ENCODE measurements around the gene FERMT1.

Gene FERMT1

GRCh38 chr20:6160736-6161135 lies 37.9 kb upstream of the FERMT1 start:
- CTCF ChIA-PET, result no interaction called here
- DNase-seq (ENCODE audit: low read depth, low spot score), result no peak
- H3K4me3 ChIP-seq (ENCODE audit: low read depth, low read length), result no peak overlapping the region
- POLR2A ChIA-PET, result no interaction called here
- no peak for TF ChIP-seq CTCF (IDR thresholded peaks at IDR 0.05; ENCODE audit: insufficient read depth, low read length, missing control alignments)

GRCh38 chr20:6157345-6157744 lies 34.5 kb upstream of the FERMT1 start:
- H3K4me3 ChIP-seq (ENCODE audit: low read depth, low read length), result no peak overlapping the region
- ChIA-PET POLR2A (no interaction called here), CTCF (no interaction called here)
- no peak for DNase-seq (ENCODE audit: low read depth, low spot score)
- TF ChIP-seq CTCF (IDR thresholded peaks at IDR 0.05; ENCODE audit: insufficient read depth, low read length, missing control alignments), result no peak

GRCh38 chr20:6152777-6153176 lies 29.9 kb upstream of the FERMT1 start:
- no peak for DNase-seq (ENCODE audit: low read depth, low spot score)
- CTCF ChIA-PET, result no interaction called here
- no peak for TF ChIP-seq CTCF (IDR thresholded peaks at IDR 0.05; ENCODE audit: insufficient read depth, low read length, missing control alignments)
- POLR2A ChIA-PET, result no interaction called here
- no peak overlapping the region for H3K4me3 ChIP-seq (ENCODE audit: low read depth, low read length)

GRCh38 chr20:6148073-6148472 lies 25.2 kb upstream of the FERMT1 start:
- no peak overlapping the region for H3K4me3 ChIP-seq (ENCODE audit: low read depth, low read length)
- TF ChIP-seq CTCF (IDR thresholded peaks at IDR 0.05; ENCODE audit: insufficient read depth, low read length, missing control alignments), result no peak
- no peak for DNase-seq (ENCODE audit: low read depth, low spot score)
- ChIA-PET CTCF (no interaction called here), POLR2A (no interaction called here)

- DNase-seq (ENCODE audit: low read depth, low spot score), result peak; percentile 23
- H3K4me3 ChIP-seq (ENCODE audit: low read depth, low read length), result no peak overlapping the region
- CTCF ChIA-PET, result interaction anchor here (1.1 to 1.4 kb wide), 2 partner anchors 1143 to 1784 kb away, joined by 4 read pairs; no protein-coding TSS in a partner anchor
- TF ChIP-seq CTCF (IDR thresholded peaks at IDR 0.05; ENCODE audit: insufficient read depth, low read length, missing control alignments), result peak; percentile 54
- POLR2A ChIA-PET, result no interaction called here
Observed at GRCh38 chr20:6142348-6142993, 19.6 kb upstream of the FERMT1 start.

- DNase-seq (ENCODE audit: low read depth, low spot score), result no peak
Observed at GRCh38 chr20:6140947-6141346, 18.1 kb upstream of the FERMT1 start.

More at GRCh38 chr20:6140947-6141346, 18.1 kb upstream of the FERMT1 start:
- POLR2A ChIA-PET, result no interaction called here
- peak; percentile 12 for TF ChIP-seq CTCF (IDR thresholded peaks at IDR 0.05; ENCODE audit: insufficient read depth, low read length, missing control alignments)
- CTCF ChIA-PET, result interaction anchor here (0.6 to 2.1 kb wide), 8 partner anchors 10 to 1797 kb away, joined by 3 to 7 read pairs (median 4); partner anchors contain the start of gene FERMT1
- H3K4me3 ChIP-seq (ENCODE audit: low read depth, low read length), result no peak overlapping the region

All from AG04449 (cell line).